OCI-LY1 (cell line): Measurements from ENCODE around the gene UTF1.
A peak's percentile ranks its signal among the peaks of the same experiment; 100 is the strongest.

Experiments used
- H2AFZ ChIP-seq: fragments of 200-600 bp; sonication (generic), shearing (Covaris generic); 2 replicates; pipeline ENCODE4 v1.6.0; 2014; ENCODE audit warnings: antibody characterized with exemption, mild to moderate bottlenecking, low read length
- H3F3A ChIP-seq: fragments of 200-600 bp; sonication (generic), shearing (Covaris generic); 2 replicates; pipeline ENCODE4 v1.6.0; 2014; ENCODE audit warnings: mild to moderate bottlenecking, antibody characterized with exemption, low read length, moderate library complexity; ENCODE audit not compliant: insufficient read depth
- H3K27ac ChIP-seq: fragments of 200-600 bp; sonication (generic); 2 replicates; pipeline ENCODE4 v1.5.1; 2014; ENCODE audit warnings: low read length, mixed run types, mild to moderate bottlenecking, low read depth; ENCODE audit not compliant: poor library complexity, severe bottlenecking
- H3K27me3 ChIP-seq: fragments of 200-600 bp; sonication (generic); 2 replicates; pipeline ENCODE4 v1.6.0; 2014; ENCODE audit warnings: antibody characterized with exemption, mild to moderate bottlenecking, low read length, moderate library complexity; ENCODE audit not compliant: insufficient read depth
- H3K36me3 ChIP-seq: fragments of 200-600 bp; sonication (generic); 2 replicates; pipeline ENCODE4 v1.6.1; 2014; ENCODE audit warnings: mild to moderate bottlenecking, antibody characterized with exemption, low read length, moderate library complexity, mixed read lengths; ENCODE audit not compliant: insufficient read depth
- H3K4me1 ChIP-seq: fragments of 200-600 bp; sonication (generic); 2 replicates; pipeline ENCODE4 v1.5.1; 2014; ENCODE audit warnings: mild to moderate bottlenecking, low read length, moderate library complexity; ENCODE audit not compliant: insufficient read depth, severe bottlenecking
- H3K4me2 ChIP-seq: fragments of 200-600 bp; sonication (generic), shearing (Covaris generic); 2 replicates; pipeline ENCODE4 v1.6.1; 2014; ENCODE audit warnings: low read length
- H3K4me3 ChIP-seq: fragments of 200-600 bp; sonication (generic); 2 replicates; pipeline ENCODE4 v1.5.1; 2014; ENCODE audit warnings: low read length, low read depth, mild to moderate bottlenecking, mixed read lengths; ENCODE audit not compliant: poor library complexity, severe bottlenecking
- H3K79me2 ChIP-seq: fragments of 200-600 bp; shearing (Covaris generic); 2 replicates; pipeline ENCODE4 v1.6.1; 2016; ENCODE audit warnings: mixed run types, low read length, mixed read lengths; ENCODE audit not compliant: insufficient read depth
- H3K9ac ChIP-seq: fragments of 200-600 bp; sonication (generic), shearing (Covaris generic); 2 replicates; pipeline ENCODE4 v1.6.1; 2014; ENCODE audit warnings: mild to moderate bottlenecking, low read length, mixed read lengths
- H3K9me2 ChIP-seq: fragments of 200-600 bp; sonication (generic), shearing (Covaris generic); 2 replicates; pipeline ENCODE4 v1.6.1; 2014; ENCODE audit warnings: low read depth, mild to moderate bottlenecking, low read length, mixed read lengths
- H3K9me3 ChIP-seq: fragments of 200-600 bp; shearing (Covaris generic); 2 replicates; pipeline ENCODE4 v1.6.1; 2014; ENCODE audit warnings: low read length, mixed read lengths
- H4K20me1 ChIP-seq: fragments of 200-600 bp; sonication (generic), shearing (Covaris generic); 2 replicates; pipeline ENCODE4 v1.6.0; 2016; ENCODE audit warnings: mild to moderate bottlenecking, low read length; ENCODE audit not compliant: insufficient read depth
- CTCF ChIP-seq: fragments of 200-600 bp; sonication (generic), shearing (Covaris generic); IDR thresholded peaks from 2 replicates; pipeline ENCODE4 v1.5.1; 2017; ENCODE audit warnings: mild to moderate bottlenecking, antibody characterized with exemption, low read length, moderate library complexity, mixed read lengths
- EZH2 ChIP-seq: fragments of 200-600 bp; sonication (generic), shearing (Covaris generic); IDR thresholded peaks from 2 replicates; pipeline ENCODE4 v1.8.0; 2017; ENCODE audit warnings: borderline replicate concordance, mixed run types, mild to moderate bottlenecking, antibody characterized with exemption, low read length, moderate library complexity, mixed read lengths

Gene UTF1

GRCh38 chr10:133257489-133258065 is 27.6 kb downstream of the UTF1 start:
- H3K4me1 ChIP-seq, result peaks cover 9% of the 10 kb centered on the region
- H3K4me3 ChIP-seq, result no peak overlapping the region
- no peaks in the 10 kb centered on the region for H3K9me2 ChIP-seq
- H3K27ac ChIP-seq, result no peak overlapping the region
- H4K20me1 ChIP-seq, result no peaks in the 10 kb centered on the region
- peaks cover 2% of the 10 kb centered on the region for H3K27me3 ChIP-seq
- no peak overlapping the region for H2AFZ ChIP-seq
- H3K79me2 ChIP-seq, result no peaks in the 10 kb centered on the region
- no peak overlapping the region for H3K9ac ChIP-seq
- H3F3A ChIP-seq, result no peaks in the 10 kb centered on the region
- no peaks in the 10 kb centered on the region for H3K9me3 ChIP-seq
- no peaks in the 10 kb centered on the region for H3K36me3 ChIP-seq
- H3K4me2 ChIP-seq, result no peak overlapping the region
- no peak for TF ChIP-seq EZH2
- peak; percentile 12; the same call in 1 of the 2 replicates for TF ChIP-seq CTCF

- Histone ChIP-seq H4K20me1 (no peaks in the 10 kb centered on the region), H3K27me3 (peaks cover 8% of the 10 kb centered on the region), H3K27ac (no peak overlapping the region), H3K4me2 (no peak overlapping the region), H2AFZ (no peak overlapping the region), H3K36me3 (no peaks in the 10 kb centered on the region), H3K79me2 (no peaks in the 10 kb centered on the region), H3K9me2 (no peaks in the 10 kb centered on the region), H3F3A (no peaks in the 10 kb centered on the region), H3K4me3 (no peak overlapping the region), H3K4me1 (peaks cover 9% of the 10 kb centered on the region), H3K9me3 (no peaks in the 10 kb centered on the region), H3K9ac (no peak overlapping the region)
- TF ChIP-seq EZH2, result no peak
- no peak for TF ChIP-seq CTCF
These were observed 28.2 kb downstream of the UTF1 start for GRCh38 chr10:133258066-133258817.

GRCh38 chr10:133258818-133259601 is 29.0 kb downstream of the UTF1 start:
- Histone ChIP-seq H3K4me3 (no peak overlapping the region), H3K27ac (no peak overlapping the region), H3F3A (no peaks in the 10 kb centered on the region), H3K9me2 (no peaks in the 10 kb centered on the region), H3K27me3 (peaks cover 12% of the 10 kb centered on the region), H2AFZ (no peak overlapping the region), H3K4me2 (no peak overlapping the region), H3K79me2 (no peaks in the 10 kb centered on the region), H3K4me1 (peaks cover 9% of the 10 kb centered on the region), H3K36me3 (no peaks in the 10 kb centered on the region), H3K9me3 (no peaks in the 10 kb centered on the region), H3K9ac (no peak overlapping the region), H4K20me1 (no peaks in the 10 kb centered on the region)
- TF ChIP-seq CTCF (no peak), EZH2 (no peak)
